ENCODE data around the gene METTL1.
A peak's percentile ranks its signal among the peaks of the same experiment; 100 is the strongest.
"Not testable (repeated sequence)": the region's sequence is repeated elsewhere in the genome, so short reads cannot be mapped to it uniquely, and the experiment has no call there.

METTL1 gene

DNA sequence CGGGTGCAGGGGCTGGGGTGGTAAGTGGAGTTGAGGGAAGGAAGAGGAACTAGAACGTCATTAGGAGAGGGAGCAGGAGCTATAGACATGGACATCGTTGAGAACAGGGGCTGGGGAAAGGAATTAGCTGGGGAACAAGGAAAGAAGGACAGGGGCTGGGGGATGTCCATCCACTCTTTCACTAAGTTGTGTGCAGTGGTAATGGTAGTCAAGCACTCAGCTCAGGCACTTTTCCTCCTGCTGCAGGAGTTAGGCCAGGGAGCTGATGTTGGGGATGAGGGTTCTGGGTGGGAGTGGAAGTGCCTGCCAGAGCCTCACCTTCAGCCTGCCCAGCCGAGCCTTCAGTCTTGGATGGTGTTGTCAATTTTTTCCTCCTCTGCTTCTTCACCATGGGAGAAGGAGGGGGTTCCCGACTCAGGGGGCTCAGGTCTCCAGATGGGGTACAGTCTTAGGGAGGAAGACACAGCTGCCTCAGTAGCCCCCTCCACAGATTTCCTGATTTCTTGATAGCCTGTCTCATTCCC lies 42.5 kb downstream of the METTL1 start:
- no peaks in the 10 kb centered on the region for H3K9me3 Mint-ChIP-seq
- H3K27ac Mint-ChIP-seq: no peak overlapping the region
- no peaks in the 10 kb centered on the region for H3K27me3 Mint-ChIP-seq
- no peak for DNase-seq
- no peak overlapping the region for H3K4me3 Mint-ChIP-seq
- H3K4me1 Mint-ChIP-seq: peaks cover 7% of the 10 kb centered on the region
- CTCF ChIA-PET: no interaction called here
- peaks cover 63% of the 10 kb centered on the region for H3K36me3 Mint-ChIP-seq

DNA sequence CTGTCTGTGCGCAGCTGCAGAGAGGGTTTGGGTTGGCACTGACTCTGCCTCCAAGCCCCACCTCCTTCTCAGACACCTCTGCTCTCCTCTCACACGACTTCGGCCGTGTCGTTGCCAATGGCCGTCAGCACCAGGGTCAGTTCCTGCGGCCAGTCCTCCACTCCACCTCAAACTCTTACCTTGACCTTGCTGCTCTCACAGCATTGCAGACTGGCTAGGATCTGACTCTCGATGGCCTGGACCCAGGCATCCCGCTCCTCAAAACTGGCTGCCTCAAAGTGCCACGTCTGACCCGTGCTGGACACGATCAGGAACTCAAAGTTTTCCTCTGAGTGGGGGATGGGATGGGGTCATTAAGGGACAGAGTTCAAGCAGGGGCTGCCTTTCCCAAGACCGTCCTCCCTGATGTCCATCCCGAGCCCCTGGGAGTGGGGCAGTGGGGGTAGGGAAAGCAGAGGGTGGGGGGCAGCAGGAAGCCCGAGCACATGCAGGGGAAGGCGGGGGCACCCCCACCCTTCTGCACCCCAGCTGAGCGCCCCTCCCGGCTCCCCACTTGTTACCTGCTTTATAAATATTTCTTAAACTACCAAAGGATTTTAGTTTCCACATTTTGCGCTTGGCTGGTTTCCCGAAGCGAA lies 44.0 kb downstream of the METTL1 start:
- Mint-ChIP-seq H3K4me1 (peaks cover 7% of the 10 kb centered on the region), H3K27ac (no peak overlapping the region), H3K9me3 (no peaks in the 10 kb centered on the region), H3K27me3 (no peaks in the 10 kb centered on the region), H3K36me3 (peaks cover 58% of the 10 kb centered on the region), H3K4me3 (no peak overlapping the region)
- CTCF ChIA-PET: no interaction called here
- DNase-seq: no peak

DNA sequence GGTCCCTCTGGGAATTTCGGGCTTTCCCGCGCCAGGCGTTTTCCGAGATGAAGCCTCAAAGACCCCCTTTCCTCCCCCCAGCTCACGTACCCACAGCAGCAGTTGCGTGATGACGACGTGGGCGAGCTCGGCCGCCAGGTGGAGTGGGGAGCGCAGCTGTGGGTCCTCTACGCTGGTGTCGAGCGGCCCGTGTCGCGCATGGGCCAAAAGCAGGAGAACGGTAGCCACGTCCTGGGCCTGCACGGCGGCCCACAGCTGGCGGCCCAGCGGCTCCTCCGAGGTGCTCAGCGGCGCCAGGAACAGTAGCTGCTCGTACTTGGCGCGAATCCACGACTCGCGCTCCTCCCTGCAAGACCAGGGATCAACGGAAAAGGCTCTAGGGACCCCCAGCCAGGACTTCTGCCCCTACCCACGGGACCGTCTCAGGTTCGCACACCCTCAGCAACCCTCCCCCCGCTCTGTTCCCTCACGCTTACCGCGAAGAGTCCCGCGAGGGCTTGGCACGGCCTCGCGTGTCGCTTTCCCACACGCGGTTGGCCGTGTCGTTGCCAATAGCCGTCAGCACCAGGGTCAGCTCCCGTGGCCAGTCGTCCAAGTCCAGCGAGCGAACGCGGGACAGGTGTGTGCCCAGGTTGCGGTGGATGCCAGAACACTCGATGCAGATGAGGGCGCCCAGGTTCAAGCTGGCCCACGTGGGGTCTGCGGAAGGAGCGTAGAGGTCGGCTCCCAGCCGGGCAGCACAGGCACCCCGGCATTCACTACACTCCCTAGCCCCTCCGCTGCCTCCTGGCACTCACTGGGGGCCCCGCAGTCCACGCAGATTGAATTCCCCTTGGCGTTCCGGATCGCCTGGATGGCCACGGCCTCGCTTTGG lies 44.8 kb downstream of the METTL1 start:
- no peaks in the 10 kb centered on the region for H3K27me3 Mint-ChIP-seq
- no peak overlapping the region for H3K27ac Mint-ChIP-seq
- CTCF ChIA-PET: no interaction called here
- peaks cover 52% of the 10 kb centered on the region for H3K36me3 Mint-ChIP-seq
- H3K9me3 Mint-ChIP-seq: no peaks in the 10 kb centered on the region
- peaks cover 7% of the 10 kb centered on the region for H3K4me1 Mint-ChIP-seq
- no peak overlapping the region for H3K4me3 Mint-ChIP-seq
- no peak for DNase-seq

DNA sequence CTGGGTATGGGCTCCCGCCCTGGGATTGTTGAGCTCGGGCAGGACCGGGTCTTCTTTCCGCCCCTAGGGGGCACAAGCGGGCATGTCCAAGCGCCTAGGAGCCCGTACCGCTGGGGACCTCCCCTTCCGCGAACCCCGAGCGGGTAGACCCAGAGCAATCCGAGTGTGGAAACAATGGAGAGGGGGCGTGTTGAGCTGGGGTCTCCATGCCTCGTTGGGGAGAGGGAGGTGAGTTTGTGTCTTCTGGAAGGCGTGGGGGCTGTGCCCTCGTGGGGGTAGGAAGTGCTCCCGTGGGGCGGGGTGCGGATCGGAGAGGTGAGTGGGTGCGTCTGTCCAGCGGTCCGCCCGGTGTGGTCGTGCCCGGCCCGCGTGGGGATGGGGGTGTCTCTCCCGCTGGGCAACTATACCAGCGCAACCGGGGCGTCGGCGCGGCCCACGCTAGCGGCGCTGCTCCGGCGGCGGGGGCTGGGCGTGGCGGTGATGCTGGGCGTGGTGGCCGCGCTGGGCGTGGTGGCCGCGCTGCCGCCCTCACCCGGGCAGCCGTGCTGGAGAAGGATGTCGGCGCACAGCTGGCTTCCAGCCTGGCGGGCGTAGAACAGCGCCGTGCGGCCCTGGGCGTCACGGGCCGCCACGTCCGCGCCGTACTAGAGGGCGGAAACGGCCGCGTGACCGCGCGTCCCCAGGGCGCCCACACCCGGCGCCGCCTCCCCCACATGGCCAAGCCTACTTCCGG lies 45.6 kb downstream of the METTL1 start:
- Mint-ChIP-seq H3K36me3 (peaks cover 50% of the 10 kb centered on the region), H3K27ac (no peak overlapping the region), H3K27me3 (no peaks in the 10 kb centered on the region), H3K4me1 (peaks cover 7% of the 10 kb centered on the region), H3K9me3 (no peaks in the 10 kb centered on the region), H3K4me3 (no peak overlapping the region)
- CTCF ChIA-PET: interaction anchor here (1.4 kb wide), 1 partner anchor 15 kb away, joined by 6 read pairs; no protein-coding TSS in a partner anchor
- DNase-seq: peak; percentile 44

DNA sequence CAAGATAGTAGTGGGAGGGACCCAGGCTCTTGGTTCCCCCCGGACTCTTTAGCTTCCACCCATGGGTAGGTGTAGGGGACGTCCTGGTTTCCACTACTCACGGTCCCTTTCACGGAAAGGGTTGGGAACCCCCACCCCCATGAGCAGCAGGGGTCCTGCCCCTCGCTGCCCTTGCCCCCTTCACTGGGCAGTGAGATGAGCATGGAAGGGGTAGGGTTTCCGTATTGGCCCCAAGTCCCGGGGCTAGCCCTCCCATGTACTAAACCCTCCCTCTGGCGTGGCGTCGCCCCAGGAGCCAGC lies 46.1 kb downstream of the METTL1 start:
- no peak for DNase-seq
- Mint-ChIP-seq H3K4me1 (peaks cover 7% of the 10 kb centered on the region), H3K27ac (peak overlapping the region; percentile 81), H3K4me3 (no peak overlapping the region), H3K27me3 (no peaks in the 10 kb centered on the region), H3K36me3 (peaks cover 49% of the 10 kb centered on the region), H3K9me3 (no peaks in the 10 kb centered on the region)
- CTCF ChIA-PET: interaction anchor here (1.4 kb wide), 1 partner anchor 16 kb away, joined by 6 read pairs; no protein-coding TSS in a partner anchor

DNA sequence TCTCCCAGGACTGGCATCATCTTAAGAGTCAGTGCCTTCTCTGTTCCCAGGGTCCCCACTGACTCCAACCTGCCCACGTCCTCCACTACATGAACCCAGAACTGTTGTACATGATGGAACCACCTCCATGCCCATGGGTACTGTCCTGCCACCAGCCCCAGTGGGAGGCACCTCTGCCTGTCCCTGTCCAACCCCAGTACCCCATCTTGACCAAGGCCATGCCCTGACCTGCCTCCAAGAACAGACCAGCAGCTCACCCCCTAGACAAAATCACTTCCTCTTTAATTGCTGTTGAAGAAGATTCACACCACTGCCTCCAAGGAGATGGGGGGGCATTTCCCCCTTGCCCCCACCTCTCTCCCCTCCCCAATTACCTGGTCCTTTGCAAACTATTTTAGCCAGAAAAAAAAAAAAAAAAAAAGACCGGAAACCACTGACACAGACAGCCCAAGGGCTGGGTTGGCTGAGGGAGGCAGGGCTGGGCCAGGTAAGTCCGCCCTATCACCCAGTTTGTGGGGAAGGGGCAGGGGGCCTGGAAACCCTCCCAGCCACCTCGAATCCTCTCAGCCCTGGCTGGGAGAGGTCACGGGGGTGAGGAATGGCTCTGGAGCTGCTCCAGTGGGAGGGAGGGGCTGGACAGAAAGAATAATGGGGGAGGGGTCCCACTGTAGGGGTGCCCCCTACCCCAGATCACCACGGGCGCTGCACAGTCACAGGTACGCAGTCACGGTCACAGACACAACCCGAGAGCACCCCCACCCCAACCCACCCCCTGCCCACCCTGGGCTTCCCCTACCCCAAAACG lies 46.8 kb downstream of the METTL1 start:
- CTCF ChIA-PET: interaction anchor here (0.7 to 1.4 kb wide), 2 partner anchors 16 kb away, joined by 3 to 6 read pairs; no protein-coding TSS in a partner anchor
- Mint-ChIP-seq H3K27ac (no peak overlapping the region), H3K27me3 (no peaks in the 10 kb centered on the region), H3K4me3 (no peak overlapping the region), H3K4me1 (peaks cover 7% of the 10 kb centered on the region), H3K9me3 (no peaks in the 10 kb centered on the region), H3K36me3 (peaks cover 43% of the 10 kb centered on the region)
- no peak for DNase-seq

DNA sequence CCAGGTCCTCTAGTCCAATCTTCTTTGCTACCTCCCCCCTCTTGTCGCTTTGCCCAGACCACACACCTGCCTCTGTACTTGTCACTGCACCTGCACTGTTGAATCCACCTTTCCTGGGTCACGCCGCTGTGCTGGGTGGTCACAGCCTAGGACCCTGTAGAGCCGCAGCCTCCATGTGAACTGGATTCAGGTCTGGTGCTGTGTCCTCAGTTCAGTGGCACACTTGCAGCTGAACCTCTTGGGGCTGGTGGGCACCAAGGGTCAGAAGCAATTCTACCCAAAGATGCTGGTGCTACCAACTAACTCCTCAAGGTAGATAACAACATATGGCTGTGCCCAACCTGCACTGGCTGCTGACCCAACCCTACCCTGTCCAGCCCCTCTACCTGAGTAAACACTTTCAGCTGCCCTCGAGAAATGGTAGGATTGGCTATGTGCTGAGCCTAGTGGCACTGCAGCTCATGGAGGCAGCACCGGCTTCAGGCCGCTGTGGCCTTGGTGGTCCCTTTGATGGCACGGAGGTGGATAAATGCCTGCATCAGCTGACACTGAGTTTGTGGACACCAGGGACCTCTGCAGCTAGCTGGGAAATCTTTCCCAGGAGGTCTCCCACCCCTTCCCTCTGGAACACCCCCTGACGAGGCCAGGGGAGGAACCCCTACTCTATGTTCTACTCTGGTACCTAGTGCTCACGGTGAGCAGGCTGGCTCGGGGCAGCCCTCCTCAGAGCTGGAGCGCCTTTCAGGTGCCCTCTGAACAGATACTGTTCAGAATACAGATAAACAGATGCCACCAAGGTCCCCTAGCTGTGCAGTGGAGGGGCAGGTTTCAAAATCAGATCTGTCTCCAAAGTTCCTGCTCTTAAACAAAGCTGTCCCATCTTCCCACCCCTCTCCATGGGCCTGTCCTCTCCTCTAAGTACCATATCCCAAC lies 47.6 kb downstream of the METTL1 start:
- DNase-seq: peak; percentile 16
- Mint-ChIP-seq H3K27me3 (no peaks in the 10 kb centered on the region), H3K9me3 (no peaks in the 10 kb centered on the region), H3K4me3 (no peak overlapping the region), H3K36me3 (peaks cover 41% of the 10 kb centered on the region), H3K27ac (no peak overlapping the region), H3K4me1 (peaks cover 7% of the 10 kb centered on the region)
- CTCF ChIA-PET: interaction anchor here (0.5 to 0.7 kb wide), 2 partner anchors 17 to 91 kb away, joined by 3 read pairs; no protein-coding TSS in a partner anchor

DNA sequence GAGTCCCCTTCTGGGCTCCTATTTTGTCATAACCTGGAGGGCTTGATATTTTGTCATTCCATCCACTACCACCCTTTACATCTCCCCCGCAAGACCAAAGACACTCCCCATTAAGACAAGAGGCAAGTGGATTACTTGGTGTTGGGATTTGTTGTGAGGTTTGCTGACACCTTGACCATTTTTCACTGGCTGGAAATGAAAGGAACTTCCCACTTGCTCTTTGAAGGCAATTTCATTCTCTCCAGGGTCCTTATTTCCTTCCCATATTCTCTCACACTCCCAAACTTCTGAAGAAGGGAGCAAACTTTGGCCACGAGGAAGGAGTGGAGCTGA lies 48.3 kb downstream of the METTL1 start:
- Mint-ChIP-seq H3K36me3 (peaks cover 44% of the 10 kb centered on the region), H3K9me3 (no peaks in the 10 kb centered on the region), H3K27ac (no peak overlapping the region), H3K4me3 (no peak overlapping the region), H3K4me1 (peaks cover 7% of the 10 kb centered on the region), H3K27me3 (no peaks in the 10 kb centered on the region)
- no peak for DNase-seq
- CTCF ChIA-PET: no interaction called here

DNA sequence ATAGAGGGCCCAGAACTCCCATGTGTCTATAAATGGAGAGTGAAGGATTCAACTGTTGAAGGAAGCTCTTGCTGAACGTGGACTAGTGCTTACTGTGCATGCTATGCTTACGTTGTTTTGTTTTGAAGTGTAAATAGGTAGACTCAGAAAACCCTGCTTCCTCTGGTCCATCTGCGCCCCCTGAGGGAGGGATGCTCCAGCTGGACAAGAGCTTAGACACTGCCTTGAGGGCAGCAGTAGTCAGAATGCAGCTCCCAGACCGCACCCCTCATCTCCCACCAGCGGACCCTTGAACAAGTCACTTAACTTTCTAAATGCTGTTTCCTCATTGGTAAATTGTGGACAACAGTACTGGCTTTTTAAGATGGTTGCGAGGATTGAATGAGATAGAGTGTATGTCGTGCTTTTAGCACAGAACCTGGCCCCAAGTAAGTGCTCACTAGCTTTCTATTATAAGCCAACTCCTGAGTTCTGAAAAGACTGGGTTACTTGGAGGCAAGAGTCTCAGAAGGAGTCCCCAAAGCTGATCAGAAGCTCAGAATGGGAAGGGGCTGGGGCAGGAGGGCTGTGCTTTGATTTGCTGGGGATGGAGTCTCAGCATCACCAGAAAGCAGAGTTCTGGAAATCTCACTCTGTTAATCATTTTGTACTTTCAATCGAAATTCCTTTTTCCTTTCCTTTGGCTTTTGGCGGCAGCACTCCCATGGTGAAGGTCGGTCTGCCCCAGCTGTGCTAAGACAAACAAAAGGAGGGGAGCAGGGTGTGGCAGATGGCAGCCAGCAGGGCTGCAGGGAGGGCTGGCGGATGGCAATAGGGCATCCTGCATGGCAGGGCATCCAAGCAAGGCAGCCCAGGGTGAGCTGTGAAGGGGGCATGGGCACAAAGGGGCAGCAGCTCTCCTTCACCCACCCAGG lies 48.9 kb downstream of the METTL1 start:
- no peak overlapping the region for H3K4me3 Mint-ChIP-seq
- peak overlapping the region; percentile 68 for H3K27ac Mint-ChIP-seq
- DNase-seq: peak; percentile 19
- peaks cover 9% of the 10 kb centered on the region for H3K4me1 Mint-ChIP-seq
- no peaks in the 10 kb centered on the region for H3K9me3 Mint-ChIP-seq
- no peaks in the 10 kb centered on the region for H3K27me3 Mint-ChIP-seq
- peaks cover 45% of the 10 kb centered on the region for H3K36me3 Mint-ChIP-seq
- CTCF ChIA-PET: interaction anchor here (1.0 to 1.2 kb wide), 2 partner anchors 14 to 138 kb away, joined by 3 to 4 read pairs; no protein-coding TSS in a partner anchor

DNA sequence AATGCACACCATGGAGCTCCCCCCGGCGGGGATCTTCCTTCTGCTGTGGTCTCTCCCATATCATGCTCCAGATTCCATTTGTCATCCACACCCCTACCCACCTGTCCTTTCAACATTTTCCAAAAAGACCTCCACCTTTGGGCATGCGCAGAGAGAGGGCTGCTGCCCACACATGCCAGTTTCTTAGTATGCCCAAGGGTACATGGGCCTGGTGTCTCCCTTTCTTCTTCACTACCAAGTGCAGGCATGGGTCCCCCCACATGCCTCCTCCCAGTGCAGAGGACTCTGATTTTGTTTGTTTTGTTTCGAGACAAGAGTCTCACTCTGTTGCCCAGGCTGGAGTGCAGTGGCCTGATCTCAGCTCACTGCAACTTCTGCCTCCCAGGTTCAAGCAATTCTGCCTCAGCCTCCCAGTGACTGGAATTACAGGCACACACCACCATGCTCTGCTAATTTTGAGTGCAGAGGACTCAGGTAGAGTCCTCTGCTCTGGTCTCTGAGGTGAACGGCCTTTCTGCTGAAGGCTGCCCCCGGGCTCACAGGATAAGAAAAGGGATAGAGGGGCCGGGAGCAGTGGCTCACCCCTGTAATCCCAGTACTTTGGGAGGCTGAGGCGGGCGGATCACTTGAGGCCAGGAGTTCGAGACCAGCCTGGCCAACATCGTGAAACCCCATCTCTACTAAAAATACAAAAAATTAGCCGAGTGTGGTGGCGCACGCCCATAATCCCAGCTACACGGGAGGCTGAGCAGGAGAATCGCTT lies 49.9 kb downstream of the METTL1 start:
- Mint-ChIP-seq H3K27ac (peak overlapping the region; percentile 80), H3K36me3 (peaks cover 46% of the 10 kb centered on the region)
- DNase-seq: peak; percentile 16
- not testable (repeated sequence) for H3K9me3 Mint-ChIP-seq, H3K4me3 Mint-ChIP-seq, H3K27me3 Mint-ChIP-seq, H3K4me1 Mint-ChIP-seq
- CTCF ChIA-PET: interaction anchor here (1.0 to 1.2 kb wide), 2 partner anchors 15 to 137 kb away, joined by 3 to 4 read pairs; no protein-coding TSS in a partner anchor

DNA sequence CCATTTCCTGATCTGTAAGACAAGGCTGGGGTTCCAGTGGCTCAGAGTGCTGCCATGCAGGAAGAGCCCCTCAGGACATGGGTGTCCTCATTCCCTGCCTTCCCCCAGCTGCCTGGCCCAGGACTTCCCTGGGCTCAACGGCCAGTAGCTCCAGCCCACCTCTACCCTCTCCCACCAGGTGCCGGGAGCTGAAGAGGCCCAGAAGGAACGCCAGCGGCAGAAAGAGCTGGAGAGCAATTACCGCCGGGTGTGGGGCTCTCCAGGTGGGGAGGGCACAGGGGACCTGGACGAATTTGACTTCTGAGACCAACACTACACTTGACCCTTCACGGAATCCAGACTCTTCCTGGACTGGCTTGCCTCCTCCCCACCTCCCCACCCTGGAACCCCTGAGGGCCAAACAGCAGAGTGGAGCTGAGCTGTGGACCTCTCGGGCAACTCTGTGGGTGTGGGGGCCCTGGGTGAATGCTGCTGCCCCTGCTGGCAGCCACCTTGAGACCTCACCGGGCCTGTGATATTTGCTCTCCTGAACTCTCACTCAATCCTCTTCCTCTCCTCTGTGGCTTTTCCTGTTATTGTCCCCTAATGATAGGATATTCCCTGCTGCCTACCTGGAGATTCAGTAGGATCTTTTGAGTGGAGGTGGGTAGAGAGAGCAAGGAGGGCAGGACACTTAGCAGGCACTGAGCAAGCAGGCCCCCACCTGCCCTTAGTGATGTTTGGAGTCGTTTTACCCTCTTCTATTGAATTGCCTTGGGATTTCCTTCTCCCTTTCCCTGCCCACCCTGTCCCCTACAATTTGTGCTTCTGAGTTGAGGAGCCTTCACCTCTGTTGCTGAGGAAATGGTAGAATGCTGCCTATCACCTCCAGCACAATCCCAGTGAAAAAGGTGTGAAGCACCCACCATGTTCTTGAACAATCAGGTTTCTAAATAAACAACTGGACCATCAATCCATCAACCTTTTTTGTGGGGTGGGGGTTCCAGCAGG lies 51.0 kb downstream of the METTL1 start:
- Mint-ChIP-seq H3K27me3 (no peaks in the 10 kb centered on the region), H3K4me3 (no peak overlapping the region), H3K36me3 (peaks cover 44% of the 10 kb centered on the region), H3K27ac (peak overlapping the region; percentile 80), H3K4me1 (peaks cover 5% of the 10 kb centered on the region), H3K9me3 (no peaks in the 10 kb centered on the region)
- peak; percentile 21 for DNase-seq
- CTCF ChIA-PET: interaction anchor here (2.1 kb wide), 1 partner anchor 21 kb away, joined by 6 read pairs; no protein-coding TSS in a partner anchor

Measured in activated naive CD4-positive, alpha-beta T cell treated with anti-CD3 and anti-CD28 coated beads, Interleukin-2, amount 10 ng/mL, durations not matched to agents 7 days and 5 days (primary cell).